Neuronal stem cell (in vitro differentiated cells): ENCODE data around the gene TREH.

Experiments
- DNase-seq: peaks from one replicate; pipeline ENCODE4 v3.0.0-alpha.2; 2013; ENCODE audit warnings: low spot score
- H2AFZ ChIP-seq: one replicate; pipeline ENCODE4 v1.6.1; 2013; ENCODE audit warnings: mild to moderate bottlenecking, low read length, inconsistent platforms
- H2AK5ac ChIP-seq: 2 replicates; pipeline ENCODE4 v1.6.1; 2013; ENCODE audit warnings: low read depth, mild to moderate bottlenecking, inconsistent platforms, low read length, moderate library complexity, mixed read lengths
- H2BK120ac ChIP-seq: 2 replicates; pipeline ENCODE4 v1.6.1; 2013; ENCODE audit warnings: low read depth, mild to moderate bottlenecking, inconsistent platforms, low read length, moderate library complexity, mixed read lengths
- H2BK12ac ChIP-seq: one replicate; pipeline ENCODE4 v1.6.1; 2013; ENCODE audit warnings: low read length, inconsistent platforms
- H2BK15ac ChIP-seq: 2 replicates; pipeline ENCODE4 v1.6.1; 2013; ENCODE audit warnings: mild to moderate bottlenecking, low read length, inconsistent platforms, mixed read lengths
- H2BK5ac ChIP-seq: one replicate; pipeline ENCODE4 v1.6.1; 2013; ENCODE audit warnings: inconsistent platforms, mild to moderate bottlenecking, low read length, moderate library complexity
- H3K14ac ChIP-seq: one replicate; pipeline ENCODE4 v1.6.1; 2013; ENCODE audit warnings: low read length, inconsistent platforms
- H3K18ac ChIP-seq: 2 replicates; pipeline ENCODE4 v1.6.1; 2013; ENCODE audit warnings: low read length, inconsistent platforms
- H3K23ac ChIP-seq: 2 replicates; pipeline ENCODE4 v1.6.1; 2013; ENCODE audit warnings: low read depth, mild to moderate bottlenecking, mixed read lengths, low read length, inconsistent platforms; ENCODE audit not compliant: poor library complexity
- H3K27ac ChIP-seq: replicated peaks from 3 replicates; pipeline ENCODE4 v1.5.1; 2013; ENCODE audit warnings: low read length, inconsistent platforms
- H3K27me3 ChIP-seq, 3 experiments: 2 replicates each; pipeline ENCODE4 v1.6.1; 2013; ENCODE audit warnings: low read length in 3 of 3, mild to moderate bottlenecking in 2 of 3, inconsistent platforms in 1 of 3, low read depth in 1 of 3, mixed read lengths in 1 of 3, moderate library complexity in 1 of 3; ENCODE audit not compliant: control insufficient read depth in 3 of 3, insufficient read depth in 3 of 3
- H3K36me3 ChIP-seq, 2 donors: replicated peaks in 1 of 2; 2 replicates each; pipeline ENCODE4 v1.6.1; 2013; ENCODE audit warnings: low read length in 2 of 2; ENCODE audit not compliant: control insufficient read depth in 2 of 2, insufficient read depth in 2 of 2
- H3K4ac ChIP-seq: 2 replicates; pipeline ENCODE4 v1.6.1; 2013; ENCODE audit warnings: inconsistent platforms, mild to moderate bottlenecking, low read length, moderate library complexity
- H3K4me1 ChIP-seq, 2 donors: 1 replicate in 1 of 2; 2 replicates in 1 of 2; pipeline ENCODE4 v1.6.1; 2013; ENCODE audit warnings: low read length in 2 of 2, low read depth in 1 of 2; ENCODE audit not compliant: control insufficient read depth in 2 of 2, insufficient read depth in 1 of 2
- H3K4me2 ChIP-seq: one replicate; pipeline ENCODE4 v1.6.1; 2013; ENCODE audit warnings: mild to moderate bottlenecking, low read length, inconsistent platforms; ENCODE audit not compliant: insufficient read depth, poor library complexity, severe bottlenecking
- H3K4me3 ChIP-seq, 2 donors: 2 replicates each; pipeline ENCODE4 v1.5.1; 2013; ENCODE audit warnings: low read length in 2 of 2, mild to moderate bottlenecking in 2 of 2, inconsistent platforms in 1 of 2, moderate library complexity in 1 of 2
- H3K79me1 ChIP-seq: one replicate; pipeline ENCODE4 v1.6.1; 2013; ENCODE audit warnings: low read depth, mild to moderate bottlenecking, inconsistent platforms, low read length, moderate library complexity
- H3K9ac ChIP-seq: one replicate; pipeline ENCODE4 v1.6.1; 2013; ENCODE audit warnings: mild to moderate bottlenecking, low read depth, low read length, inconsistent platforms; ENCODE audit not compliant: poor library complexity
- H3K9me3 ChIP-seq, 2 donors: replicated peaks in 1 of 2; 2 replicates each; pipeline versions ENCODE3 to v1.6.1; 2013; ENCODE audit warnings: low read length in 2 of 2, mild to moderate bottlenecking in 2 of 2, inconsistent platforms in 1 of 2, low read depth in 1 of 2, mixed read lengths in 1 of 2, moderate library complexity in 1 of 2; ENCODE audit not compliant: control insufficient read depth in 2 of 2, insufficient read depth in 1 of 2
- H4K8ac ChIP-seq: one replicate; pipeline ENCODE4 v1.6.1; 2013; ENCODE audit warnings: low read depth, mild to moderate bottlenecking, inconsistent platforms, low read length, moderate library complexity
- H4K91ac ChIP-seq: one replicate; pipeline ENCODE4 v1.6.1; 2013; ENCODE audit warnings: low read length, low read depth, mild to moderate bottlenecking, inconsistent platforms; ENCODE audit not compliant: poor library complexity
- WGBS, 2 donors: extraction: QIAGEN DNeasy Blood & Tissue Kit; methylation state at CpG; one replicate each; pipeline ENCODE4 v1.1.7; 2013; ENCODE audit warnings: missing lambda C conversion rate in 2 of 2, mixed read lengths in 1 of 2; ENCODE audit not compliant: insufficient read length in 2 of 2, insufficient replicate concordance in 1 of 2; ENCODE audit errors: extremely low coverage in 2 of 2; 5-methylcytosine and 5-hydroxymethylcytosine counted together

The TREH gene

DNA sequence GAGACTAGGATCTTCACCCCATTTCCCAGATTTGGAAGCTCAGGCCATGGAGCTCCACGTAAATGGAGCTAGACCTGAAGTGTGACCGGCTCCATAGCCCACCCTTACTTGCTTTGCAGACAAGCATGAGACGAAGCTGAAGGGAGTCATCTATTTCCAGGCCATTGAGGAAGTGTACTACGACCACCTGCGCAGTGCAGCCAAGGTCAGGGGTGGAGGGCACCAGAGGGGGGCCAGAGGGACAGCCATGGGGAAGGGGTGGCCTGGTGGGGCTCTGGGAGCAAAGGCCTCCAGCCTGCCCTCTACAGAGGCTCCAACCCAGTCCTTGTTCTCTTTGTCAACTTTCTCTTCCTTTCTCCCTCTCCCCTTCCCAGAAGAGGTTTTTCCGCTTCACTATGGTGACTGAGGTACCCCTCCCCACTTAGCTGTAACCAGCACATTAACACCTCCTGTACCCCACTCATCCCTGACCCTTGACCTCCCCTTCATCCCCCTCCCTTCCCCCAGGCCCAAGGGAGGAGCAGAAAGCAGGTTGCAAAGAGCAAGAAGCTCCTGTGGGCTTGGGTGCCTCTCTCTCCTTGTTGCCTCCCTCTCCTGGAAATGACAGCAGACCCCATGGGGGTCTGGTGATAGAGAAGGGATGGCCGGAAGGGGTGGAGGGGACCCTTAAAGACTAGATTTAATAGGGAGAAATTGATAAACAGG lies 23.8 kb downstream of the TREH start:
- Histone ChIP-seq H3K4me1 (peaks cover 21 to 23% of the 10 kb centered on the region in 2 donors), H4K8ac (no peak overlapping the region), H3K36me3 (peaks cover 49 to 84% of the 10 kb centered on the region in 2 donors), H2BK15ac (no peak overlapping the region), H3K27me3 (no peaks in the 10 kb centered on the region), H3K4ac (no peak overlapping the region), H2AK5ac (no peak overlapping the region), H3K9ac (no peak overlapping the region), H3K79me1 (peaks cover 1% of the 10 kb centered on the region), H3K27ac (no peak overlapping the region), H2BK12ac (no peak overlapping the region), H2AFZ (no peak overlapping the region), H2BK5ac (no peak overlapping the region), H2BK120ac (no peak overlapping the region), H4K91ac (no peak overlapping the region), H3K14ac (no peak overlapping the region), H3K4me2 (no peak overlapping the region), H3K4me3 (no peak overlapping the region), H3K23ac (no peak overlapping the region), H3K18ac (no peak overlapping the region), H3K9me3 (no peaks in the 10 kb centered on the region)
- DNase-seq: no peak
- no CpG with 5 or more reads among the region's 7 CpGs for WGBS, 2 donors

DNA sequence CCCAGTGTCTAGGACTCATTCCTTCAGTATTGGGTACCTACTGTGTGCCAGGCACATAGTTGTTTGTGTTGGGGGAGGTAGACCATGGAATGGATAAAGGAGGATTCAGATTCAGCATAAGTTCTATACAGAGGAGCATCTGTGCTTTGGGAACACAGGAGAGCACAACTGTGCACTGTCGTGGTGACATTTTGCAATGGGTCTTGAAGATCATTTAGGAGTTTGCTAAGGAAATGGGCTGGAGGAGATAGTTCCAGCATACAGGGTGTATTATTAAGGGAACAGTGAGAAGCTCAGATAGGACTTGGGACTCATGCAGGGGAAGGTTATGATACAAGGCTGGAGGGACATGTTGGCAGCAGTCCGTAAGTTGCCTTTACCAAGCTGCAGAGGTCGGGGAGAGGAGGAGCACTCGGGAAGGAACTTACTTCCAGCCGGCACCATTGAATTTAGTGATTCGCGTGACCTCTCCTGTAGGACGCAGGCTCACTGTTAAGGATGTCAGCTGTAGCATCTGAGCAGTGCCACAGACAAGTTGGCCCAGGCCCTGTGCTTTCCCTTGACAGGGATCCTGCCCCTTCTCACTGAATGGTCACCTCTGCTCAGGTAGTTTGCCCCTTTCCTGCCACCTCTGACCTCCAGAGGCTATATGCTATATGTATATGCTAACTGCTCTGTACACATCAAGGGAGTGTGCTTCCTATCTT lies 25.6 kb downstream of the TREH start:
- Histone ChIP-seq H3K9me3 (no peaks in the 10 kb centered on the region), H3K18ac (no peak overlapping the region), H3K9ac (no peak overlapping the region), H3K4me3 (no peak overlapping the region), H2BK12ac (no peak overlapping the region), H3K36me3 (peaks cover 61 to 99% of the 10 kb centered on the region in 2 donors), H3K27me3 (no peaks in the 10 kb centered on the region), H2AFZ (no peak overlapping the region), H4K91ac (no peak overlapping the region), H3K27ac (no peak overlapping the region), H3K23ac (no peak overlapping the region), H3K4ac (no peak overlapping the region), H2BK15ac (no peak overlapping the region), H3K4me1 (peaks cover 9 to 20% of the 10 kb centered on the region in 2 donors), H3K79me1 (peaks cover 1% of the 10 kb centered on the region), H2BK120ac (no peak overlapping the region), H3K4me2 (no peak overlapping the region), H3K14ac (no peak overlapping the region), H2BK5ac (no peak overlapping the region), H2AK5ac (no peak overlapping the region), H4K8ac (no peak overlapping the region)
- no CpG with 5 or more reads among the region's 8 CpGs for WGBS, 2 donors
- no peak for DNase-seq

DNA sequence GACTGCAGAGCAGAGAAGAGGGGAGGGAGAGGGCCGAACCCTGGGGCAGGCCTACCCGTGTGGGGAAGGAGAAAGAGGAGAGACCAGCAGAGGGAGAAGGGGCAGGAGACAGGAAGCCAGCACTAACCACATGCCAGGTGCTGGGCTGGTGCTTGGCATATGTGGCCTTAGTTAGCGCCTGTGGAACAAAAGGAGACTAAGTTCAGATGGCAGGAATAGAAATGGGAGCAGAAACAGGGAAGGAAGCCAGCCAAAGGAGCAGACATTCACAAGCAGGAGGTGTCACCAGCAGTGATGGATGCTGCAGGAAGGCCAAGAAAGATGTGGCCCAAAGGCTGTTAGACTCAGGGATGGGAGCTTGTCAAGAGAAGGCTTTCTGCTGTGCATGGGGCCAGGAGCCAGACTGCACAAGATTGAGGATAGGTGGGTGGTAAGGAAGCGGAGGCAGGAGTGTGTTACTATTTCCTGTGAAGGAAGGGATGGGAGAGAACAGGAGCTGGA lies 26.7 kb downstream of the TREH start:
- Histone ChIP-seq H2AFZ (no peak overlapping the region), H3K4ac (no peak overlapping the region), H3K36me3 (peaks cover 65 to 99% of the 10 kb centered on the region in 2 donors), H2BK15ac (no peak overlapping the region), H3K9me3 (no peaks in the 10 kb centered on the region), H3K4me3 (no peak overlapping the region), H2BK120ac (no peak overlapping the region), H3K14ac (no peak overlapping the region), H4K8ac (no peak overlapping the region), H3K4me2 (no peak overlapping the region), H3K27me3 (no peaks in the 10 kb centered on the region), H2AK5ac (no peak overlapping the region), H2BK5ac (peak overlapping the region; percentile 29), H4K91ac (no peak overlapping the region), H3K27ac (no peak overlapping the region), H3K4me1 (peaks cover 0 to 14% of the 10 kb centered on the region in 2 donors), H3K79me1 (no peaks in the 10 kb centered on the region), H2BK12ac (no peak overlapping the region), H3K18ac (no peak overlapping the region), H3K9ac (no peak overlapping the region), H3K23ac (no peak overlapping the region)
- WGBS, 2 donors: no CpG with 5 or more reads among the region's 4 CpGs
- no peak for DNase-seq

DNA sequence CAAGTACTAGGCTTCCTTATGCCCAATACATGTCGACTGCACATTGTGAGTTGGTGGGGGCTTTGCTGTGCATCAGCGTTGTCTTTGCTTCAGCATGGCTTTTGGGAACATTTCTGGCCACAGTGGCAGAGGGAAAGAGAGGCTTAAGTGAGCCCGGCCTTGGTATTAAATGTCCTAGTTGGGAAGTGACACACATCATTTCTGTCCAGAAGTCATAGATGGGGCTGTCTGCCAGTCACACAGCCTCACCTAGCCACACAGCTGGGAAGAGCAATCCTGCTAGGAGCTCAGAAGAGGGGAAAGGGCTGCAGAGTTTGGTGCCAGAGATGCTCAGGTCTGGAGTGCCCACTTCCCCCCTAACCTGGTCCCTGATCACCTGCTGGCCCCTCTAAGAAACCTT lies 27.6 kb downstream of the TREH start:
- H3K4me3 ChIP-seq: no peak overlapping the region
- H3K36me3 ChIP-seq: peaks cover 61 to 99% of the 10 kb centered on the region in 2 donors
- H2BK120ac ChIP-seq: no peak overlapping the region
- no peak overlapping the region for H3K18ac ChIP-seq
- H3K4ac ChIP-seq: no peak overlapping the region
- no peak overlapping the region for H3K14ac ChIP-seq
- no peak overlapping the region for H2BK5ac ChIP-seq
- H2BK15ac ChIP-seq: no peak overlapping the region
- H3K4me2 ChIP-seq: no peak overlapping the region
- no peak overlapping the region for H2AK5ac ChIP-seq
- no peak overlapping the region for H3K23ac ChIP-seq
- H3K9ac ChIP-seq: no peak overlapping the region
- DNase-seq: no peak
- WGBS, 2 donors: no CpG with 5 or more reads among the region's 3 CpGs
- no peaks in the 10 kb centered on the region for H3K9me3 ChIP-seq
- H4K8ac ChIP-seq: no peak overlapping the region
- no peaks in the 10 kb centered on the region for H3K79me1 ChIP-seq
- peaks cover 0 to 6% of the 10 kb centered on the region in 2 donors for H3K4me1 ChIP-seq
- H4K91ac ChIP-seq: no peak overlapping the region
- no peak overlapping the region for H2BK12ac ChIP-seq
- H3K27me3 ChIP-seq: no peaks in the 10 kb centered on the region
- no peak overlapping the region for H2AFZ ChIP-seq
- H3K27ac ChIP-seq: no peak overlapping the region
